Measurements from ENCODE around the gene ZSWIM2.
"Not testable (repeated sequence)": the region's sequence is repeated elsewhere in the genome, so short reads cannot be mapped to it uniquely, and the experiment has no call there.

ZSWIM2 gene

GRCh38 chr2:186848873-186849578 is at the start of gene ZSWIM2:
ZSWIM2 (minus strand) TSS chr2:186849170; CDS start chr2:186849130, 40 bp downstream.
- DNase-seq (ENCODE audit: low read depth), result no peak

- DNase-seq (ENCODE audit: low read depth), result not testable (repeated sequence)
These were observed 47.2 kb upstream of the ZSWIM2 start for GRCh38 chr2:186896220-186896619.

- DNase-seq (ENCODE audit: low read depth), result no peak
These were observed 46.5 kb upstream of the ZSWIM2 start for GRCh38 chr2:186895451-186895850.

- no peak for DNase-seq (ENCODE audit: low read depth)
These were observed 45.5 kb upstream of the ZSWIM2 start for GRCh38 chr2:186894478-186894877.

DNA sequence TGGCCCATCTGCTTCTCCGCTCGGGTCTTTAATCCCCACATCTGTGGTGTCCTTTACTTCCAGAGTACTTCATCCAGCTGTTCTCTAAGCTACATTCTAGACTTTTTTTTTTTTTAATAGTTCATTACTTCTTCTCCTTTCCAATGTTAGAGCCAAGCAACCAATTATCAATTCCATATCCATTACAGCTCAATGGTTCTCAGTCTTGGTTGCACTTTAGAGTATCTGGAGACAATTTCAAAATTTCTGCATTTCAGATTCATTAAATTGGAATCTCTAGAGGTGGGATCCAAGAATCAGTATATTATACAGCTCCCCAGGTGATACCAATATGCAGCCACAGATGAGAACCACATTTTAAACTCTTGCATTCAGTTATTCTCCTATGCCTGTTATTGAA is 43.9 kb upstream of the ZSWIM2 start:
- no peak for DNase-seq (ENCODE audit: low read depth)

GRCh38 chr2:186891185-186891621 is 42.2 kb upstream of the ZSWIM2 start:
- no peak for DNase-seq (ENCODE audit: low read depth)

DNA sequence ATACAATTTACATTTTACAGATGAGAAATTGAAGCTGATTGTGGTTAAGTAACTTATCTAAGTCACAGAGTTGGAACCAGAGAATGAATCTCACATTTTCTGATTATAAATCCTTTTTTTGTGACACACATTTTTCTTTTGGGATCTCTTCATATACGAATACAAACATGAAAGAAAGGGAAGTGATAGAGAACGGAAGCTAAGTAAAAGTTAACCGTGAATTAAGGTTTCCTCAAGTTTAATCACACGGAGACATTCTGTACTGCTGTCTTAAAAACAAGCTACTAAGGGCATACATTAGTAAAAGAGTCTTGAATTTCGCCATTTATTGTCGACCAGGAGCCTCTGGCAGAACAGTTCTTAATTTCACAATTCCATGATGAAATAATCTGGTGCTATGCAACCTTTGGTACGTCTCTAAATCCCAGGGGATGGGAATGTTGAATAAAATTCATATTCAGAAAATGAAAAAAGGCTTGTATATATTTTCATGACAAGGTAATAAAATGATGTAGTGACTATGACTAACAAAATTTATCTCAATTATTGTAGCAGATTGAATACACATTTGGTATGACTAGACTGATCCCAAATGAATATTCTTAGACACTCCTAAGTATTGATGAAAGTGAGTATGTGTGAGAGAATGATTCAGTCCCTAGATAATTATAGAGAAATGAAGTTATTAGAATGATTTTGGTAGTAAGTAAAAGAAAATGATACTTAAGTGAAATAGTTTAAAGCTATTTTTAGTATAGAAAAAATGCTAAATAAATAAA is 40.3 kb upstream of the ZSWIM2 start:
- DNase-seq (ENCODE audit: low read depth), result no peak

DNA sequence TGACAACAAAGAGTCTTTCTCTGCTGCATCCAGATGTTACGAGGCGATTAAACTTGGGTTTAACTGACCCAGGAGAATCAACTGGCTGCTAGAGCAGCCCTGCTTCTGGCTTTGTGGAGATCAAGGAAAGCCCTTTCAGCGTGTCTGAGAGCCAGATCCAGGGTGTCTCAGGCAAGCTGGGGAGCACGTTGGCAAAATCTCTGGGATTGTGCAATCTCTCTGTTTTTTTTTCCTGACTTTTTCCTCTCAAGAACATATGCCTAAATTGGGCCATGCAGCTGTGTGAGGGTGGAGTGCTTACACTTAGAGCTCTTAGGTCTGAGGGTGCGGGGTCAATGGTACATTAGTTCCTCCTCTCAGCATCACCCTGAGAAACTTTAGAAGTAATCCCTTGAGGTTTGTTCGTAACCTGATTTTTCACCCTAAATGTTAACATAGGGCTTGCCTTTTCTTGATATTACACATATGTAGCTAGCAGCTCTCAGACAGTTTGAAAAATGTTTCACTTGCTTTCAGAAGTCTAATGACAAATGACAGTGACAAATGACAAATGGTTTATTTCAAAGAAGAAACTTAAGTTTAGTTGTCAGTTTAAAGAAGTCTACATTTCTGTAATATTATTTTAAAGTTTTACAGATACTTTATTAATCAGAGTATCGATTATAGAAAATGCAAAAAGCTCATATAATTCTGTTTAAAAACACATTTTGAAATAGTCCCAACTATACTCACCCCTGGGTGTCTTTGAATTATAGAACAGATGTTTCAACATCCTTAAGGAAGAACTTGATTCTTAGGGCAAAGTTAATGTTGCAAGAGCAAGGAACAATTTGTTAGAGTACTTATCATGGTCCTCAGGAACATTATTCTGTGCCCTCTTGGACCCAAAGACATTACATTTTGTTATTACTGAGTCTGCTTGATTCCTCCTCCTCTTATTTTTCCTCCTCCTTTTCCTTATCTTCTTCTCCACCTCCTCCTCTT is 38.4 kb upstream of the ZSWIM2 start:
- no peak for DNase-seq (ENCODE audit: low read depth)

DNA sequence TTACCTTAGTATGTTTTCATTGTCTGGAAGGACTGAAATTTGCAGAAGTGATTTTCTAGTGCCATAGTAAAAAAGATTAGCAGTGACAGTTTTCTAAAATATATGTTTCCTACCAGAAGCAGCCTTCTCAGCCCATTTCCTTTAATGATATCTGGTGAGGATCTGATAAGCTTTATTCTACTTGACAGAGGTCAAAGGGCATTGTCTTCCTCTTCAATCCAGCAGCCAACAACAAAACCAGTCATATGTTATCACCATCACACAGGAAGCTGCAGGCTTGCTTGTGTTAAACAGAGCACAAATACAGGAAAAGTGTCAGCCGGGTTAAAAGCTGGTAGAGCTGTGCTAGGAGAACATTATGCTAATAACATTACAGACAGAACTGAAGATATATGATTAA is 35.6 kb upstream of the ZSWIM2 start:
- DNase-seq (ENCODE audit: low read depth), result no peak

DNA sequence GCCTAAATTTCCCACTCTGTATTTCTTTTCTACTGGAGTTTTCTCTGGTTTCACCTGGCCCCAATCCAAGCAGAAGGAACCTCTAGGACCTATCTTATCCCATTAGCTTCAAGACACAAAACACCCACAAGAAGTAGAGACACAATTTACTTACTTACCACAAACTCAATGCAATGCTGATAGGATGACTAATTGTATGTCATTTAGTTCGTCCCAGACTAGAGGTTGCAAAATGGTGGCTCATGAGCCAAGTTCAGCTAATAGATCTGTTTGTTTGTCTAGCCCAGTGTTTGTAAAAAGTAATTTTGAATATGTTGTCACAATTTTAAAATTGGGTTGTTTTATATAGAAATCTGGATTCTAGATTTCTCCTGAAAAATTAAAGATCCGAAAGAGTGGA is 34.7 kb upstream of the ZSWIM2 start:
- DNase-seq (ENCODE audit: low read depth), result no peak

- no peak for DNase-seq (ENCODE audit: low read depth)
These were observed 33.6 kb upstream of the ZSWIM2 start for GRCh38 chr2:186882511-186883071.

DNA sequence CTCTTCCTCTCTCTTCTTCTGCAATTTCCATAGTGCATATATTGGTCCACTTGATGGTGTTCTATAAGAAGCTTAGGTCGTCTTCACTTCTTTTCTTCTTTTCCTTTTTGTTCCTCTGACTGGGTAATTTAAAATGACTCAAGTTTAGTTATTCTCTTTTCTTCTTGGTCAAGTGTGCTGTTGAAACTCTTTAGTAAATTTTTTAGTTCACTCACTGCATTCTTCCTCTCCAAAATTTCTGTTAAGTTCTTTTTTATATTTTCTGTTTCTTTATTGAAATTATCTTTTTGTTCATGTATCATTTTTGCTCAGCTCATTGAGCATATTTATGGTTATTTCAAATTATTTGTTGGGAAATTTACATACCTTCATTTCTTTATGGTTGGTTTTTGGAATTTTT is 32.7 kb upstream of the ZSWIM2 start:
- no peak for DNase-seq (ENCODE audit: low read depth)

GRCh38 chr2:186879312-186879711 is 30.3 kb upstream of the ZSWIM2 start:
- no peak for DNase-seq (ENCODE audit: low read depth)

DNA sequence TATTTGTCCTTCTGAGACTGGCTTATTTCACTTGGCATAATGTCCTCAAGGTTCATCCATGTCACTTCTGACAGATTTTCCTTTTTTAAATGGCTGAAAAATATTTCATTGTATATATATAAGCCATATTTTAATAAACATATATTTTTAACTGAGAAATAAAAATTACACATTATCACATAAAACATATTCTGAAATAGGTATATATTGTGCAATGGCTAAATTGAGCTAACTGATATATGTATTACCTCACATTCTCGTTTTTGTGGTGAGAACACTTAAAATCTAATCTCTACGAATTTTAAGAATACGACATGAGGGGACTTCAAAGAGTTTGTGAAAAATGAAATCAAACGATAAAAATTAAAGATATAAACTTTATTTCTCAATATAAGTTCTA is 25.7 kb upstream of the ZSWIM2 start:
- no peak for DNase-seq (ENCODE audit: low read depth)

- no peak for DNase-seq (ENCODE audit: low read depth)
These were observed 22.9 kb upstream of the ZSWIM2 start for GRCh38 chr2:186871881-186872280.

- no peak for DNase-seq (ENCODE audit: low read depth)
These were observed 19.4 kb upstream of the ZSWIM2 start for GRCh38 chr2:186868344-186868743.

DNA sequence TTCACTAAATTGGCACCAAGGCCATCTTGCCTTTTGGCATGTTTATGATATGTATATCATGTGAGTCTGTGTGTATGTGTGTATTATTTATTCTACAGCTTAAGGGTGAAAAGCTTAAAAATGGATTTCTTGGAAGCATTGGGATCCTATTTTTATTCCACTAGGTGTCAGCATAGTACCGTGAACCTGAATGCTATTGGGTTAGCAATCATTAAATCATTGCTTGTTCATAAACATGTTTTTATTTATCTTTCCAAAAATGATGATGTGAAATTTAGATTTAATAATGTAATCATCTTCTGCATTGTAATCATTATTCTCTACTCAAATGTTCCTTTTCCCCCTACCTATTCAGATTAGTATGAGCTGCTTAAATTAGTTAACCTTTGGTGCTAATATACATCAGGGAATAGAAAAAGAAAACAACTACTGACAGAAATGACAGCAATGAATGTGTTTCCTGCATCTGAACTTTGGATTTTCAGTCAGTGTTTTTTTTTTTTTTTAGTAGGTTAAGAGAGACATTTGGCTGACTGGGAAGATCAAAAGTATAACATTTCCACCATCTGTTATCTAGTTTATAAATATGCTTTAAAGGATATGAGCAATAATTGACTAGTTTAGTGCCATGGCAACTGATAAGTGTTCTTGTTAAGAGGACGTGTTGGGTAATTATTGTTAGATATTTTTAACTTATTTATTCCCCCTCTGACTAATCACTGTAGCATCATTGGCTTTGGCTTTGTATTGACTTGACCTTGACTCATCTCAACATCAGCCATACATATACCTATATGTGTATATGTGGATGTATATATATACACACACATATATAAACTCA is 14.1 kb upstream of the ZSWIM2 start:
- DNase-seq (ENCODE audit: low read depth), result no peak

GRCh38 chr2:186855216-186855615 is 6.2 kb upstream of the ZSWIM2 start:
- no peak for DNase-seq (ENCODE audit: low read depth)

- no peak for DNase-seq (ENCODE audit: low read depth)
These were observed 5.0 kb upstream of the ZSWIM2 start for GRCh38 chr2:186853951-186854350.

DNA sequence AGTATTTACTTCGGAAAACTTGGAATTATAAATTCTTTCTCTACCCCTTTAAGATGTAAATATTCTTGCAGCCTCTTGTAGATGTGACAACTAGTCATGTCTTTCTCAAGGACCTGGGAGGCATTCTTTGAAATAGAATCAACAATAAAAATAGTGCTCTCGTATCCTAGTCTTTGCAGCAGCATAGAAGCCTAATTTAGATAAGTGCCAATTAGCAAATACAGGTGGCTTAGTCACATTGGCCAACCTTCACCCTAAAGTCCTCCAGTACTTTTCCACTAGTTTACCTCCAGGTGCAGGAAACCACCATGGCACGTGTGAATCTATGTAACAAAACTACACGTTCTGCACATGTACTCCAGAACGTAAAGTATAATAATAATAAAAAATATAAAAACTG is 3.5 kb upstream of the ZSWIM2 start:
- DNase-seq (ENCODE audit: low read depth), result no peak

- no peak for DNase-seq (ENCODE audit: low read depth)
These were observed 6.6 kb downstream of the ZSWIM2 start for GRCh38 chr2:186842373-186842772.
